MCF 10A (cell line): ENCODE data around the gene TIMP3. TPM values are rescaled to one million over a fixed set of nuclear protein-coding genes. Genes with fewer than 3 reads are reported as not detected.
A peak's percentile ranks its signal among the peaks of the same experiment; 100 is the strongest.

Experiments
- BruUV-seq: library from RNA; stranded (reverse); fragments of 400-500 nt; replicated peaks from 2 replicates; lab custom pipeline; 2021; lab: Mats Ljungman, UMichigan
- CTCF ChIA-PET: fragments of 300-600 bp; sonication (Branson Sonifier 250); formaldehyde crosslinking; extraction: SDS; loops from one replicate; lab custom pipeline; 2021; ENCODE audit warnings: antibody characterized with exemption, inconsistent platforms; lab: Yijun Ruan, JAX
- POLR2A ChIA-PET: fragments of 300-600, 350-650 bp; sonication (Branson Sonifier 250); formaldehyde crosslinking; extraction: SDS; loops from one replicate; lab custom pipeline; 2020; ENCODE audit warnings: antibody characterized with exemption, inconsistent platforms; lab: Yijun Ruan, JAX
- DNase-seq: peaks from one replicate; pipeline ENCODE4 v3.0.0-alpha.2; 2018; ENCODE audit not compliant: unreplicated experiment
- H3K27ac Mint-ChIP-seq: one replicate; pipeline ENCODE4 v1.8.0; 2022; ENCODE audit warnings: mild to moderate bottlenecking, low read depth, mixed read lengths; ENCODE audit not compliant: unreplicated experiment
- H3K27me3 Mint-ChIP-seq: one replicate; pipeline ENCODE4 v1.8.0; 2022; ENCODE audit warnings: mixed read lengths; ENCODE audit not compliant: insufficient read depth, unreplicated experiment
- H3K36me3 Mint-ChIP-seq: one replicate; pipeline ENCODE4 v1.8.0; 2022; ENCODE audit warnings: mild to moderate bottlenecking, moderate library complexity, mixed read lengths; ENCODE audit not compliant: insufficient read depth, unreplicated experiment
- H3K4me1 Mint-ChIP-seq: one replicate; pipeline ENCODE4 v1.8.0; 2022; ENCODE audit warnings: mixed read lengths; ENCODE audit not compliant: insufficient read depth, unreplicated experiment
- H3K4me3 Mint-ChIP-seq: one replicate; pipeline ENCODE4 v1.8.0; 2022; ENCODE audit warnings: mild to moderate bottlenecking, moderate library complexity, mixed read lengths; ENCODE audit not compliant: unreplicated experiment
- H3K9me3 Mint-ChIP-seq: one replicate; pipeline ENCODE4 v1.8.0; 2022; ENCODE audit warnings: mixed read lengths; ENCODE audit not compliant: unreplicated experiment
- CTCF ChIP-seq: fragments of 200-600 bp; IDR thresholded peaks from one replicate; pipeline ENCODE4 v1.8.0; 2022; ENCODE audit warnings: antibody characterized with exemption, mild to moderate bottlenecking; ENCODE audit not compliant: unreplicated experiment
- intact Hi-C: fragments of 100-400 bp; cut with micrococcal nuclease; formaldehyde crosslinking; loops from 2 replicates; pipeline ENCODE4 v1.14.1; 2022
- total RNA-seq: library from RNA; stranded (reverse); gene quantifications from 2 replicates; pipeline ENCODE4 v1.2.3, GENCODE V29; 2022

The TIMP3 gene
- total RNA-seq, 1 experiment from 2014 or later = 50.6 TPM

GRCh38 chr22:32814285-32814860, 12.9 kb downstream of the TIMP3 start:
- H3K4me3 Mint-ChIP-seq = no peak overlapping the region
- no peaks in the 10 kb centered on the region for H3K36me3 Mint-ChIP-seq
- ChIA-PET CTCF (interaction anchor here (1.0 to 2.1 kb wide), 2 partner anchors 17 kb away, joined by 5 to 6 read pairs; no protein-coding TSS in a partner anchor), POLR2A (interaction anchor here (1.0 to 1.6 kb wide), 2 partner anchors 13 kb away, joined by 3 to 5 read pairs; partner anchors contain the start of gene TIMP3)
- DNase-seq = no peak
- BruUV-seq = no TSS peak
- intact Hi-C loops = no loop called here
- no peaks in the 10 kb centered on the region for H3K27me3 Mint-ChIP-seq
- no peaks in the 10 kb centered on the region for H3K9me3 Mint-ChIP-seq
- no peak overlapping the region for H3K27ac Mint-ChIP-seq
- no peak for TF ChIP-seq CTCF
- peaks cover 19% of the 10 kb centered on the region for H3K4me1 Mint-ChIP-seq

- Mint-ChIP-seq H3K4me1 (peaks cover 25% of the 10 kb centered on the region), H3K9me3 (no peaks in the 10 kb centered on the region), H3K27me3 (no peaks in the 10 kb centered on the region), H3K36me3 (no peaks in the 10 kb centered on the region), H3K4me3 (no peak overlapping the region), H3K27ac (no peak overlapping the region)
- POLR2A ChIA-PET = interaction anchor here (0.6 to 1.0 kb wide), 2 partner anchors 12 to 146 kb away, joined by 3 read pairs; no protein-coding TSS in a partner anchor
- no TSS peak for BruUV-seq
- CTCF ChIA-PET = interaction anchor here (1.0 to 1.1 kb wide), 2 partner anchors 11 to 18 kb away, joined by 4 to 5 read pairs; no protein-coding TSS in a partner anchor
- no peak for TF ChIP-seq CTCF
- no peak for DNase-seq
- intact Hi-C loops = no loop called here
Observed at GRCh38 chr22:32815059-32815458, 13.6 kb downstream of the TIMP3 start.

- Mint-ChIP-seq H3K27ac (no peak overlapping the region), H3K4me3 (no peak overlapping the region), H3K27me3 (no peaks in the 10 kb centered on the region), H3K9me3 (no peaks in the 10 kb centered on the region), H3K36me3 (no peaks in the 10 kb centered on the region), H3K4me1 (peaks cover 23% of the 10 kb centered on the region)
- no peak for DNase-seq
- TF ChIP-seq CTCF = no peak
- ChIA-PET CTCF (interaction anchor here (1.1 kb wide), 1 partner anchor 12 kb away, joined by 4 read pairs; no protein-coding TSS in a partner anchor), POLR2A (no interaction called here)
- BruUV-seq = no TSS peak
- intact Hi-C loops = no loop called here
Observed at GRCh38 chr22:32815943-32816342, 14.4 kb downstream of the TIMP3 start.

GRCh38 chr22:32817137-32817730, 15.7 kb downstream of the TIMP3 start:
- Mint-ChIP-seq H3K36me3 (peaks cover 7% of the 10 kb centered on the region), H3K27me3 (no peaks in the 10 kb centered on the region), H3K4me1 (peaks cover 27% of the 10 kb centered on the region), H3K27ac (peak overlapping the region; percentile 40), H3K4me3 (no peak overlapping the region), H3K9me3 (no peaks in the 10 kb centered on the region)
- TF ChIP-seq CTCF = no peak
- POLR2A ChIA-PET = no interaction called here
- no peak for DNase-seq
- BruUV-seq = no TSS peak
- CTCF ChIA-PET = interaction anchor here (0.8 to 1.0 kb wide), 3 partner anchors 19 to 342 kb away, joined by 3 to 5 read pairs (median 4); partner anchors contain the start of gene FBXO7
- intact Hi-C loops = no loop called here
